ENCODE data around the gene SLC27A6.
"Not testable (repeated sequence)": the region's sequence is repeated elsewhere in the genome, so short reads cannot be mapped to it uniquely, and the experiment has no call there.

The SLC27A6 gene

GRCh38 chr5:129031886-129032683 lies 66.8 kb downstream of the SLC27A6 start:
- Histone ChIP-seq H3K9ac (ENCODE audit: low read depth, low read length, poor library complexity, severe bottlenecking) (no peak overlapping the region), H3K9me3 (ENCODE audit: insufficient read depth, low read depth, low read length) (no peaks in the 10 kb centered on the region), H3K4me2 (ENCODE audit: low read depth, low read length, poor library complexity, severe bottlenecking) (no peak overlapping the region), H2AFZ (ENCODE audit: low read length) (no peak overlapping the region), H3K79me2 (ENCODE audit: insufficient read depth, low read length) (no peaks in the 10 kb centered on the region), H3F3A (ENCODE audit: low read depth) (no peaks in the 10 kb centered on the region), H3K4me1 (ENCODE audit: insufficient read depth, low read length, poor library complexity, severe bottlenecking) (no peaks in the 10 kb centered on the region), H3K9me2 (replicated peaks; ENCODE audit: low read depth, low read length) (no peaks in the 10 kb centered on the region), H3K4me3 (ENCODE audit: low read length, poor library complexity, severe bottlenecking) (no peak overlapping the region), H4K20me1 (ENCODE audit: insufficient read depth, low read length, poor library complexity, severe bottlenecking) (no peaks in the 10 kb centered on the region), H3K27me3 (ENCODE audit: insufficient read depth, low read length, poor library complexity, severe bottlenecking) (no peaks in the 10 kb centered on the region), H3K36me3 (ENCODE audit: insufficient read depth, low read length) (no peaks in the 10 kb centered on the region)
- TF ChIP-seq EZH2phosphoT487 (IDR thresholded peaks at IDR 0.05; ENCODE audit: borderline replicate concordance) = no peak
- TF ChIP-seq CTCF (conservative IDR thresholded peaks at IDR 0.05; ENCODE audit: low read length) = no peak

GRCh38 chr5:129036257-129036656 lies 71.0 kb downstream of the SLC27A6 start:
- H3K36me3 ChIP-seq (ENCODE audit: insufficient read depth, low read length); H3K9me2 ChIP-seq (replicated peaks; ENCODE audit: low read depth, low read length); H3F3A ChIP-seq (ENCODE audit: low read depth); H3K9me3 ChIP-seq (ENCODE audit: insufficient read depth, low read depth, low read length); H3K27me3 ChIP-seq (ENCODE audit: insufficient read depth, low read length, poor library complexity, severe bottlenecking); H2AFZ ChIP-seq (ENCODE audit: low read length); H3K79me2 ChIP-seq (ENCODE audit: insufficient read depth, low read length); H3K4me1 ChIP-seq (ENCODE audit: insufficient read depth, low read length, poor library complexity, severe bottlenecking); H3K9ac ChIP-seq (ENCODE audit: low read depth, low read length, poor library complexity, severe bottlenecking); H3K4me2 ChIP-seq (ENCODE audit: low read depth, low read length, poor library complexity, severe bottlenecking); H3K4me3 ChIP-seq (ENCODE audit: low read length, poor library complexity, severe bottlenecking); H4K20me1 ChIP-seq (ENCODE audit: insufficient read depth, low read length, poor library complexity, severe bottlenecking): not testable (repeated sequence)

- Histone ChIP-seq H2AFZ (ENCODE audit: low read length) (no peak overlapping the region), H3K9ac (ENCODE audit: low read depth, low read length, poor library complexity, severe bottlenecking) (no peak overlapping the region), H3K79me2 (ENCODE audit: insufficient read depth, low read length) (no peaks in the 10 kb centered on the region), H3K9me2 (replicated peaks; ENCODE audit: low read depth, low read length) (no peaks in the 10 kb centered on the region), H3K9me3 (ENCODE audit: insufficient read depth, low read depth, low read length) (no peaks in the 10 kb centered on the region), H3K4me3 (ENCODE audit: low read length, poor library complexity, severe bottlenecking) (no peak overlapping the region), H3K4me2 (ENCODE audit: low read depth, low read length, poor library complexity, severe bottlenecking) (no peak overlapping the region), H3K36me3 (ENCODE audit: insufficient read depth, low read length) (no peaks in the 10 kb centered on the region), H4K20me1 (ENCODE audit: insufficient read depth, low read length, poor library complexity, severe bottlenecking) (no peaks in the 10 kb centered on the region), H3F3A (ENCODE audit: low read depth) (no peaks in the 10 kb centered on the region), H3K4me1 (ENCODE audit: insufficient read depth, low read length, poor library complexity, severe bottlenecking) (no peaks in the 10 kb centered on the region), H3K27me3 (ENCODE audit: insufficient read depth, low read length, poor library complexity, severe bottlenecking) (no peaks in the 10 kb centered on the region)
- TF ChIP-seq EZH2phosphoT487 (IDR thresholded peaks at IDR 0.05; ENCODE audit: borderline replicate concordance) = no peak
- no peak for TF ChIP-seq CTCF (conservative IDR thresholded peaks at IDR 0.05; ENCODE audit: low read length)
Measured at GRCh38 chr5:129041196-129041881, 76.1 kb downstream of the SLC27A6 start.

All from Loucy (cell line).